NCI-H446 (cell line): ENCODE measurements around the gene AKAP6.

Experiments used
- DNase-seq, 2 experiments: peaks; one replicate each; lab custom pipeline; 2025; lab: John Stamatoyannopoulos, UW

The AKAP6 gene

DNA sequence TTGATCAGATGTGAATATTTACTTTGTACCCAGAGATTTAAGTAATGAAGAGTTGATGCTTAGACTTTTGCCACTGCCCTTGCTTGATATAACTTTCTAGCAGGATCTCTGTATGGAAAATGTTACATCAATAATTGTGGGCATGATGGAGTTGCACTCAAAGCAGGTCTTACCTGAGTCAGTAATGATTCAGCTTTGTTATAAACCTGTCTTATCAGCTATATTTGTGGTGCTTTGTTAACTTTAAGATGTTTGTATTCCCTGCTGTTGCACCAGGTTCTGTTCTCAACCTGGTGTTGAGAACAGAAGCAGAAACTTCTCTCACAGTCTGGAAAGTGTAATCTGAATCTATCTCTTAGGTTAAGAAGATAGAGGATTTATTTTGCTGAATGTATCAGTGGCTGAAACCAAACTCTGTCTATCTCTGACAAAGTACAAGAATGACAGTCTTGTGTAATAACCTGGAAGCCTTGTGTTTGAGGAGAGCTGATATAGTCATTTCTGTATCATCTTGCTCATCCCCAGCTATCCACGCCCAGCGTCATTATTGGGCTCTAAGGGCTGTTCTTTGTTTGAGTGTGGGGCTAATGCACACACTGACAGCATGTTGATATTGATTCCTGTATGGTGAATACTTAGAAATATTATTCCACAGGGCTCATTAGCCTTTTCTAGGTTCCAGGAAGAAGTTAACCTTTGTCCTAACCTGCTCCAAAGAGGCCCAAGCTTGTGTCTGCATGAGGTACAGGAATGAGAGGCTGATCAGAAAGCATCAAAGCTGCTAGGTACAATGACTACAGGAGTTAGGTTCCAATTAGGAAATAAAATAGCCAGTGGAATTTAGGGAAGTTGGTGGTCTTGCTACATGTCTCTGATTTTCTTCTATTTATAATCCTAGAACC lies 3.6 kb downstream of the AKAP6 start:
- DNase-seq: no peak

DNA sequence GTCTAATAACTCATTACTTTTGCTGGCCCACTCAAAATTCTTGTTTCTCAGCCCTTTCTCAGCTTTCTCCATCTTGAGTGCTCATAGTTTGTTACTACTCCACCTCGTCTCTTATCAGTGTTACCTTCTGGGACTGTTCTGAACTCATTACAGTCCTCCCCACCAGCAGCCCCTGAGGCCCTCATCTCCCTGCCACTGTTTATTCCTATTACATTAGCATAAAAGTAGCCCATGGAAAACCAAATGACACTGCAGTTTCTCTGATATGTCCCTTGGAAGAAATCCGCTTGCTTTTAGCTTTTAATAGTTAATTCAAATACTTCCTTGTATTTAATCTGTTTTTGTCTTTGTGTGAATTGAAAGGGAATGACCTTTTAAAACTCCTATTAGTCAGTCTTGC lies 7.6 kb downstream of the AKAP6 start:
- no peak for DNase-seq

DNA sequence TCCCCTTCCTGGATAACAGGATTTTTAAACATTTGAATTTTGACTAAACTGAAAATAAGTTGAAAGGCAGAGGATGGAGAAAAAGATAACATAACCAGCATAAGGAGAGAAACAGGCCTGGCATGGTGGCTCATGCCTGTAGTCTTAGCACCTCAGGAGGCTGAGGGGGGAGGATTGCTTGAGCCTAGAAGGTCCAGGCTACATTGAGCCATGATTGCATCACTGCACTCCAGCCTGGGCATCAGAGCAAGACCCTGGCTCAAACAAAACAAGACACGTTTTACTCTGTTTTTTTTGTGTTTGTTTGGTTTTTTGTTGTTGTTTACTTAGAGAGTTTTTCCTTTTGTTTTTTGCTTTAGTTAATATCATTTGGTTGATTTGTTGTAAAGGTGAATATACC lies 8.7 kb downstream of the AKAP6 start:
- DNase-seq: no peak

- no peak for DNase-seq
These were observed 10.1 kb downstream of the AKAP6 start for GRCh38 chr14:32339188-32339587.

GRCh38 chr14:32341947-32342846 lies 13.1 kb downstream of the AKAP6 start:
- no peak for DNase-seq

DNA sequence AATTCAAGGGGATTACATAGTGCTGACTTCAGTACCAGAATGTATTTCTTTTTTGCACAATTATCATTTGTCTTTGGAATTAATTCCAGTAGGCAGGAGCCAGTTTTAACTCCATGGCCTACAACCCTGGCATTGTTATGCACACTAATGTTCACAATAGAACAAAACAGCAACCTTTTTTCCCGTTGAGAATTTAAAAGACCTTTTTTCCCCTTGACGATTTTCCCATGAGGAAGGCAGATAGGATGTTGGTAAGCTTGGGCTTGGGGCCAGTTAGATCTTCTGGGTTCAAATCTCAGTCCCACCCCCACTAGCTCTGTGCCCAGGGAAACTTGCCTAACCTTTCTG lies 13.7 kb downstream of the AKAP6 start:
- DNase-seq: no peak

GRCh38 chr14:32343926-32344430 lies 14.9 kb downstream of the AKAP6 start:
- DNase-seq: no peak

DNA sequence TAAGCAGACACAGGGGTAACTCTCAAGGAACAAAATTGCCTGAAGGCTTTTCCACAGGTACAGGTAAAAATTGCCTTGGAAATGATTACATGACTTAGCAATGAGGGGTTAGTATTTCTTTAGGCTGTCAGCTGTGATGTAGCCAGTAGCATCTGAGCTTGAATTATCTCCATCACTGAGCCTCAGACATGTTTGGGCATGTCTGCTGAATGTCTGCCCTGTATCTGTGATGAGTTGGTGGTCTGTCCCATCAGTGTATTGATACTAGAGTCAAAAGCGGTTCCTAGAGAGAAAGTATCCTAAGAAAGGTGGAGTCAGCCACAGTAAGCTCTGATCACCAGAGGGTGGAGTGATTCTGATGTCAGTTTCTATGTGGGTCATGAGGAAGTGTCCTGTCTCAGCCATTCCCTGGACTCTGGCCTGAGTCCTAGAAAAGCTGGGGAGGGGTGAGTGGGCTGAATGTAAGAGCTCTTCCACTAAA lies 16.3 kb downstream of the AKAP6 start:
- DNase-seq: no peak

- no peak for DNase-seq
These were observed 20.2 kb downstream of the AKAP6 start for GRCh38 chr14:32349322-32349721.

- DNase-seq: no peak
These were observed 20.9 kb downstream of the AKAP6 start for GRCh38 chr14:32350020-32350419.

DNA sequence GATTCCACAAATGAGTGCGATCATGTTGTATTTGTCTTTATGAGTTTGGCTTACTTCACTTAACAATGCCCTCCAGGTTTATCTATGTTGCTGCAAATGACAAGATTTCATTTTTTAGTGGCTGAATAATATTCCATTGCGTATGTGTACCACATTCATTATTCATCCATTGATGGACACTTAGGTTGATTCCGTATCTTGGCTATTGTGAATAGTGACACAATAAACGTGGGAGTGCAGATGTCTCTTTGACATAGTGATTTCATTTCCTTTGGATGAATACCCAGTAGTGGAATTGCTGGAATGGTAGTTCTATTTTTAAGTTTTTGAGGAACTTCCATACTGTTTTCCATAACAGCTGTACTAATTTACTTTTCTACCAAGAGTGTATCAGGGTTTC lies 23.5 kb downstream of the AKAP6 start:
- no peak for DNase-seq

DNA sequence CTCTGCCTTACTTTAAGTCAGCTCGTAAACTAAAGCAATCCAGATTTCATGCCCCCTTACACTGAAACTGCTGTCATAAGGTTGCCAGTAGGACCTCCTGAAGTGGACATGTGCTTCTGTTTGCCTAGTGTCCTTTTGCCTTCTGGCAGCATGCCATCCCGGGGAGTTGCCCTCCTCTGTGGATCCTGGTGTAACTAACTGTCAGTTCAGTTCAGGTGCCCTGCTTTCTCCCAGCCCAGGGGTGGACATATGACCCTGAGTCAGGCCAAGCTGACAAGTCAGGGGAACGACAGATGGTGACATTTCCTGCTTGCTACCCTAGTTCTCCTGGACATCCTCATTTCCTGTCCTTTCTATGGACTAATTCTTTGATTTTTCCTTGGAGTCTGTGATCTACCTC lies 25.6 kb downstream of the AKAP6 start:
- no peak for DNase-seq

DNA sequence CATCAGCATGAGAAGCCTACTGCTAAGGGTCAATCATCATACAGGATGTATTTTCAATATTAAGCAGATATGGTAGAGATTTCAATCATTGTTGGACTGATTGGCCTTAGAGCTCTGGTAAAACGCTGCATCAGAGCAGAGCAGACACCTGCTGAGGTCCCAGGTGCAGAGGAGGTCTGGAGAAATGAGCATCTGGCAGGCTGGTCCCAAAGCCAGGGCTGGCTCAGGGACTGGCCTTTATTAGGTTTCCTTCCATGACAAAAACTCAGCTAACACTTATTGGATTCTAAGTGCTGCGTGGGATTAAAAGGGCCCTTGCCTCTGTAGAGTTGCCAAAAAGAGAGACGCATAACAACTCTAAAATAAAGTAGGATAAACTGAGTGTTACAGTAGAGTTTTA lies 29.7 kb downstream of the AKAP6 start:
- no peak for DNase-seq

- no peak for DNase-seq
These were observed 32.6 kb downstream of the AKAP6 start for GRCh38 chr14:32361674-32362073.

DNA sequence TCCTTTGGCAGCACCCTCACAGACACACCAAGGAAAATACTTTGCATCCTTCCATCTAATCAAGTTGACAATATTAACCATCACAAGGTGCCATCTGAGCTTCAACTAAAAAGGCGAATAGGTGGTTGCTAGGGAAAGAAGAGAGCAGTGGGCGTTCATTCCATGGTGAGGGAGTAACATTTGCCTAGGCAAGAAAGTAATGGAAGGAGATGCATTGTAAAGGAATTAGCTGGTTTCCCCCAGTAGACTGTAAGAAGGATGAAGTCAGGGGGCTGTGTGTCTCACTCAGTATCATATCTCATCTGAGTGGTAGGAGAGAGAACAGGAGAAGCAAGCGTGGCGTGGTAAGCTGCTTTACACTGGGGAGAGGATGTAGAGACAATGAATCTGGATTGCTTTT lies 34.7 kb downstream of the AKAP6 start:
- DNase-seq: no peak

DNA sequence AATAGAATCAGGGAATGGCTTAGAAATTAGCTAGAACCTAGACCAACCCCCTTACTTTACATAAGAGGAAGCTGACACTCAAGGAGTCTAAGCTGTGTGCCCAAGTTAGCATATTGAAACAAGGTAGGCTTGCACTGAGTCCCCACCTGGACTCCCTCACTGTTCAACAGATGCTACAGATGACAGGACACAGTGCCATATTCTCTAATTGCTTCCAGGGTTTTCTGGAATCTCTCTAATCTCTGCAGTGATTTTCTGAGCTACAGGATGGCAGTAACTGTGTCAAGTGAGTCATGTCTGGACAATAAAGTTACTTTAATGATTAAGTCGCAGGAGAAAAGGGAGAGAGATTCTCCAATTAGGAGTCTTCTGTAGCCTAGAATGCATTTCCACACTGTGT lies 35.8 kb downstream of the AKAP6 start:
- no peak for DNase-seq

DNA sequence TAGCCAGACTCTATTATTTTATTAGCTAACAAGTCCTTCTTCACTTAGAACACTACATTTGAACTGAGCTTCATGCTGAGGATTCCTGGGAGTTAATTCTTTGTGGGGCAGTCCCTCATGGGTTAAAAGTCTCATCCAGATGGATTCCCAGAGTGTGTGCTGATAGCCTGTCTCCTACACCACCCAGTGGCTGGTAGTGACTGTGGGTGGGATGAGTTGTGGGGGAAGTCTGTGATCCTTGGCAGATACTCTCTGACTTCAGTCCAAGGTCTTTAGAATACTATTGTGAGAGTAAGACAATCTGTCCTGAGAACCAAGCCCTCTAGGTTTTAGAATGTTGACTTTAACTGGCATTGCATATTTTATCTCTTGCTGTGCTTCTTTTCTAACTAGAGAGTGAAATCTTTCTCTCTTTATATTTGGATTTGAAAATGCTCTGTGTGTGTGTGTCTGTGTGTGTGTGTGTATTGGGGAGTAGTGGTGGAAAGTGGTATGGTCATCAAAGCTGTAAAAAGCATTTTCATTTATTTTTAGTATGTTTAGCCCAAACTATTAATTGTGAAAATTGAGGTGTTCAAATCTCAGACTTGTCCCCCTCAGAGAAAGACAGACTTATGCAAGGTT lies 37.3 kb downstream of the AKAP6 start:
- peak; percentile 82 to 91 for DNase-seq

DNA sequence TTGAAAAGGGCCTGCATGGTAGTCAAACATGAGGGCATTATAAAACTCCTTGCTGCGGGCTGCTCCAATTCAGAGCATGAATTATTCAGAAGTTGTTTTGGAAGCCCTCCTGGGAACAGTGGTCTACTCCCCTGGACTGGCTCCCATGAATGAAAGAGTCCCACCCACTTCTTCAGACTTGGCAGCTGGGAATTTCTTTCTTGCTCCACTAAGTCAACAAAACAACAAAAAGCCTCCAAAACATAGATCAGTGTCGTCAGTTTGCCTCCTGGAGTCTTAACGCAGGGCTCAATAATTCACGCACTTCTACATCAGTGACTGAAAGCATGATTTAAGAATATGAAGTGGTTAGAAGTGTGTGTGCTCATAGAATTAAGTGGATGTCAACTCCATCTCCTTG lies 37.9 kb downstream of the AKAP6 start:
- DNase-seq: peak; percentile 86 to 94

GRCh38 chr14:32367516-32367915 lies 38.4 kb downstream of the AKAP6 start:
- peak; percentile 9 to 34 for DNase-seq

GRCh38 chr14:32368107-32368506 lies 39.0 kb downstream of the AKAP6 start:
- DNase-seq: no peak

GRCh38 chr14:32370714-32371113 lies 41.6 kb downstream of the AKAP6 start:
- no peak for DNase-seq

GRCh38 chr14:32372154-32372553 lies 43.1 kb downstream of the AKAP6 start:
- no peak for DNase-seq
